Activated CD4-positive, alpha-beta T cell treated with anti-CD3 and anti-CD28 coated beads, Interleukin-2, amount 50 U/mL, for 4 hours (primary cell): Measurements from ENCODE around the gene AMIGO3.
"Not testable (repeated sequence)": the region's sequence is repeated elsewhere in the genome, so short reads cannot be mapped to it uniquely, and the experiment has no call there.

Experiments
- DNase-seq, 2 experiments: peaks; one replicate each; pipeline ENCODE4 v3.0.0-alpha.2; 2020

The AMIGO3 gene

GRCh38 chr3:49707113-49707480 is 12.4 kb downstream of the AMIGO3 start:
- DNase-seq: no peak

GRCh38 chr3:49706456-49707112 is 12.9 kb downstream of the AMIGO3 start:
- DNase-seq: no peak

- no peak for DNase-seq
Measured at GRCh38 chr3:49705390-49705960, 14.0 kb downstream of the AMIGO3 start.

DNA sequence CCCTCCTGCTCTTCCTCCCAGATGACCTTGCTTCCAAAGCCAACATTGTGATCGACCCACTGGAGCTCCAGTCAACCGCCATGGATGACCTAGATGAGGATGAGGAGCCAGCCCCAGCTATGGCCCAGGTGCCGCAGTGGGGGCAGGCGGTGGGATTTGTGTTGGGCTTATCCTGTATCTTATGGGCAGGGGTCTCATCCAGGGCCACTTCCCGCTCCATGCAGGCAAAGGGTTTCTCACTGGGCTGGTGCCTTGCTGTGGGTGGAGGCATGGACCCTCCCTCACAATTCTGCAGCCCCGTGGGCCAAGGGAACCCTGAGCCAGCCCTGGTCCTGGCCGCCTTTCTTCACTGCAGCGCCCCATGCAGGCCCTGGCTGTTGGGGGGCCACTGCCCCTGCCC is 14.9 kb downstream of the AMIGO3 start:
- no peak for DNase-seq

DNA sequence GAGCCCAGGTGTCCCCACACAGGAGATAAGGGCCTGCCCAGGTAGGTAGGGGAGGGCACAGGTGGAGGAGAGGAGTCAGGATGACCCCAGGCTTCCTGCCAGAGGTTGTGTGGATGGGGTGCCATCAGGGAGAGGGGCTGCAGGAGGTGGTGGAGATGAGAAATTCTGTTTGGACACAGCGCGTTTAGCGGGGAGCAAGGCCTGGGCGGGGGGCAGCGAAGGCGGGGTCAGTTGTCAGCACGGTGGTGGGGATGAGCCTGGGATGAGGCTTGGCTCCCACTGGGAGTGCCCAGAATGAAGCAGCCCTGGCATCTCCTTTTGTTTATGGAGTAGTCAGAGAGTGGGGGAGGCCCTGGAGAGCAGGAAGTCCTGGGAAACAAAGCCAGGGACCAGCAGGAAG is 15.5 kb downstream of the AMIGO3 start:
- no peak for DNase-seq

- DNase-seq: peak; percentile 58 to 62
Measured at GRCh38 chr3:49703443-49703927, 16.0 kb downstream of the AMIGO3 start.

GRCh38 chr3:49702672-49703071 is 16.8 kb downstream of the AMIGO3 start:
- DNase-seq: no peak

GRCh38 chr3:49701388-49702077 is 18.0 kb downstream of the AMIGO3 start:
- no peak for DNase-seq

DNA sequence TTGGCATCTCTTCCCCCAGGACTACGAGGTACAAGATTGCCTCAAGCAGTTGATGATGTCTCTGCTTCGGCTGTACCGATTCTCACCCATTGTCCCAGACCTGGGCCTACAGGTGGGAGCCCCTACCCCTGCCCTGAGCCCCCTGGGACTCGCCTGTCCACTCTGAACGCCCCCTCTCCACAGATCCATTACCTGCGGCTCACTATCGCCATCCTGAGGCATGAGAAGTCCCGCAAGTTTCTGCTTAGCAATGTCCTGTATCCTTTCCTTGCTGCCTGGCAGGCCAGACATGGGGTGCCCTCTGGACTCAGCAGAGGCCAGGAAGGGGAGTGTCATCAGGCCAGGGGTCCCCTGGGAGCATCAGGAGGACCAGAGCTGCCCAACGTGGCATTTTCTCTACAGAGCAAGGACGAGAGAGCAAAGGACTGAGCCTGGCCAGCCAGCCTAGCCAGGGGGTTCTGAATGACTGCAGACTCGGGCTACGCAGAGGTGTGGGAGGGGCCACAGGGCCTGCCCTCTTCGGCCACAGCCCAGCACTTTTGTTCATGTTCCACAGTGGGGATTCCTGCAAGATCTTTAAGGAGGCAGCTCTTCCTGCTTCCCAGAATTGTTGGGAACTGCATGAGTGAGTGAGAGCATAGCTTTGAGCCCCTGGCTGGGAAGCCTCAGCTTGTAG is 18.9 kb downstream of the AMIGO3 start:
- no peak for DNase-seq

GRCh38 chr3:49700014-49700413 is 19.5 kb downstream of the AMIGO3 start:
- DNase-seq: no peak

DNA sequence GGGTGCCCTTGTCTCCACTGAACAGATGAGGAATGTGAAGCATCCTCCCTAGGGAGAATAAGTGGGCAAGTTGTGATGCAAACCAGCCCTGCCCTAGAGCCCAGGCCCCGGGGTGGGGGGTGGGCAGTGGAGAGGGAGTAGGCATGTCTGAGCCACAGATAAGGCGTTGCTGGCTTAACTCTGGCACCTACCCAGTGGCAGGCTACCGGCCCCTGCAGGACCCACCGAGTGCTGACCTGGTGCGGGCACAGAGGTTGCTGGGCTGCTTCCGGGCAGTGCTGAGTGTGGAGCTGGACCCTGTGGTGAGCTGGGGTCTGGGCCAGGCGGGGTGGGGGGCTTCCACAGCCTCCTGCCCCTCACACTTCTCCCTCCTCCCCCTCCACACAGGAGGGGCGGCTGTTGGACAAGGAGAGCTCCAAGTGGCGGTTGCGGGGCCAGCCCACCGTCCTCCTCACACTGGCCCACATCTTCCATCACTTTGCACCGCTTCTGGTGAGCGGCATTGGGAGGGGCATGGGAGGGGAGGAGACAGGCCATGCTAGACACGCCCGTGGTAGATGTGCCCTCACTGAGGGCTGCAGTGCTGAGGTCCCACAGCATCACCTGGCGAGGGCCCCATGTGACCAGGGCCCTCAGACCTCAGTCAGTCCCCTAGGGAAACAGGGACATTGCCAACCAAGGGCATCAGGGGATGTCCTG is 20.1 kb downstream of the AMIGO3 start:
- no peak for DNase-seq

DNA sequence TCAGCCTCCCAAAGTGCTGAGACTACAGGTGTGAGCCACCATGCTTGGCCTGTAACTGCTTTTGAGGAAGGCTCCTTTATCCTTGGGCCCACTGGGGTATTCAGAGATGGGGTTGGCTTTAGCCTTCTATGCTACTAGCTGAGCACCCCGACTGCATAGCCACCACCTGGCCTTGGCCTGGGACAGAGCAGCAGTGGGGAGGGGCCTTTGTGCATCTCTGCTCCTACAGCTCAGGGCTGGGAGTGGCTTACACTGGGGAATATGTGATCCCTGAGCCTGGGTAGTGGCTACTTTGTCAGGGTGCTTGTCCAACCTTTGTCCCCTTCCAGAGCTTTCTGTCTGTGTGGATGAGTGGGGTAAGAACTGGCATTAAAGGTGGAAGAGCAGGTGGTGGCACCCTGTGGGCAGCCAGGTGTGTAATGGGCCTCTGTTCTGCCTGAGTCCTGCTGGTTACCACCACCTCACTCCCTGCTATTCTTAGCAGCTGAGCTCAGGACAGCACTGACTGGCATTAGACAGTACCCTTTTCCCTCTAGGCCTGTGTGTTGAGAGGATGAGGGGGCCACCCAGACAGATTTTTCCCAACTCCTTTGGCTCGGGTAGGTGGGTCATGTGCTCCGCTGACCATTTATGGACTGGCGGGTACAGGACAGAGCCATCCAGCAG is 24.0 kb downstream of the AMIGO3 start:
- DNase-seq: not testable (repeated sequence)

DNA sequence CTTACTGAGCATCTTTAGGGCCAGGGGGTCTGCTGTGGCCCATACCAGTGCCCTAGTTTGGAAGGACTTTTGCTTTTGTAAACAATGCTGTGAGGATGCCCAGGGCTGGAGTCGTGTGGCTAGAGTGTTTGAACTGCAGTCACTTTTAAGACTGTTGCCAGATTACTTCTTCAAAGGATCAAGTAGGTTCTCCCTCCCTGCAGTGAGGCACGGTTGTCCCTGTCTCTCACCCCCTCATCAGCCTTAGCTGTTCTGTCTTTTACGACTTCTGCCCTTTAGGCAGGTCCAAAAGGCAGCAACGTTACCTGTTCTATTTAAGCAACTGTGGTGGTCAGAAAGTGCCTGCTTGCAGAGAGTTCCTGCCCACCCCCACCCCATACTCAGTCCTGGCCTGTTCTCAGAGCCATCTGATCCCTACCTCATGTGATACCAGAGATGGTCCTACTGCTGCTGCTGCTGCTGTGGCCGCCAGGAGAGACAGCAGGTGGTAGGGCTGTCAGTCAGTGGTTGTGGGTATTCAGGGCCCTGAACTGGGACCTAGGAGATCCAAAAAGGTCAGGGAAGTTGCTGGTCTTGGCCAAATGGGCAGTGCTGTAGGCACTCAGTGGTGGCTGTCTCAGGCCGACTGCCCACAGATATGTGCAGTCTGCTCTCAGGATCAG is 24.9 kb downstream of the AMIGO3 start:
- DNase-seq: not testable (repeated sequence)

DNA sequence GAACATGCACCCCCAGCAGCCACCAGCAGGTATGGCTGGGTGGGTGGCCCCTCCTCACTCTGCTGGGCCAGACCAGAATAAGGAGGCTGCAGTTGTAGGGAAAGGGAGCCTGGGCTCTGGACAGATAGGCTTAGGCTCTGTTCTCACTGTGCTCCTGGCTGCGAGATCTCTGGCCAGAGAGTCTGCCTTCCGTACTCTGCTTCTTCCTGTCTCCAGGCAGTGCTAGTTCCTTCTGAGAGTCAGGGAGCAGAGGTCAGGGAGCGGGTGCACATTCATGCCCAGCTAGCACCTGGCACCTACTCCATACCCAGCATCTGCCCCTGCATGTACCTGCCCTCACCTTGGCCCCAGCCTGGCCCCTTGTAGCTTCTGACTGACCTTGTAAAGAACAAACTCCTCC is 28.0 kb downstream of the AMIGO3 start:
- not testable (repeated sequence) for DNase-seq

- not testable (repeated sequence) for DNase-seq
Measured at GRCh38 chr3:49690856-49691255, 28.6 kb downstream of the AMIGO3 start.

- not testable (repeated sequence) for DNase-seq
Measured at GRCh38 chr3:49689908-49690624, 29.4 kb downstream of the AMIGO3 start.

GRCh38 chr3:49689046-49689907 is 30.2 kb downstream of the AMIGO3 start, which contains the start of the genes MST1 and RNF123:
TSS of gene MST1 (minus strand) at chr3:49689474. CDS start at chr3:49688691, 783 bp downstream.
TSS of gene RNF123 (plus strand) at chr3:49689557. CDS start at chr3:49691166, 1,609 bp downstream.
- peak; percentile 87 to 88 for DNase-seq

- DNase-seq: not testable (repeated sequence)
Measured at GRCh38 chr3:49688338-49689045, 31.0 kb downstream of the AMIGO3 start.

DNA sequence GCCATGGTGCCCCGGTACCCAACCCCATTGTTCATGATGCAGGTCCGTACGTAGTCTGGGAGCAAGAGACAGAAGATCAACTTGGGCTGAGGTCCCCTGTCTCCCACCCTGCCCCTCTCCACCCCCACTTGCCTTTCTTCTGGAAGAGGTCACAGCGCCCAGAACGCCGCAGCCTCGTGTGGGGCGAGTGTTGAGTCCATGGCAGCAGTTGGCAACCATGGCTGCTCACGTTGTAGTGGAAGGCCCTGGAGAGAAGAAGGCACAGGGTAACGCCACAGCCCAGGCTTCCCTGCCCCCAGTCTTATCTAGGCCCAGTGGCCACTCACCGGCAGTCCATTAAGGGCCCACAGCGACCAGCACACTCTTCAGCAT is 32.1 kb downstream of the AMIGO3 start:
- not testable (repeated sequence) for DNase-seq
